Peyer's patch (tissue), 4 donors: ENCODE data around the gene BCAS1. TPM values are rescaled to one million over a fixed set of nuclear protein-coding genes. Genes with fewer than 3 reads are reported as not detected.
A peak's percentile ranks its signal among the peaks of the same experiment; 100 is the strongest.

Experiments used
- DNase-seq, 3 donors: peaks; one replicate each; pipeline ENCODE4 v3.0.0-alpha.2; 2017 to 2019
- H3K27ac ChIP-seq, 4 donors: fragments of 200-600 bp; sonication (generic); one replicate each; pipeline ENCODE4 v1.5.1; 2016 to 2019
- H3K27me3 ChIP-seq, 2 donors: fragments of 200-600 bp; sonication (generic); one replicate each; pipeline ENCODE4 v1.5.1; 2019
- H3K36me3 ChIP-seq, 3 donors: fragments of 200-600 bp; sonication (generic); one replicate each; pipeline ENCODE4 v1.5.1; 2016 to 2019
- H3K4me1 ChIP-seq, 4 donors: fragments of 200-600 bp; sonication (generic); one replicate each; pipeline ENCODE4 v1.5.1; 2016 to 2019
- H3K4me3 ChIP-seq, 4 donors: fragments of 200-600 bp; sonication (generic); 1 replicate in 3 of 4; 2 replicates in 1 of 4; pipeline ENCODE4 v1.5.1; 2016 to 2019; ENCODE audit warnings: mild to moderate bottlenecking in 1 of 4
- H3K9me3 ChIP-seq, 4 donors: fragments of 200-600 bp; sonication (generic); one replicate each; pipeline ENCODE4 v1.5.1; 2016 to 2019; ENCODE audit warnings: mild to moderate bottlenecking in 1 of 4
- CTCF ChIP-seq, 6 experiments: fragments of 450-650 bp in 4 of 6; fragments of 200-600 bp in 2 of 6; sonication (generic) in 1 of 6; IDR thresholded peaks; one replicate each; pipeline ENCODE4 v1.5.1; 2017 to 2019; ENCODE audit warnings: antibody characterized with exemption in 6 of 6, mild to moderate bottlenecking in 3 of 6, moderate library complexity in 1 of 6
- POLR2A ChIP-seq, 2 donors: fragments of 450-650 bp; IDR thresholded peaks; one replicate each; pipeline ENCODE4 v1.5.1; 2017; ENCODE audit warnings: antibody characterized with exemption in 2 of 2, mild to moderate bottlenecking in 2 of 2, moderate library complexity in 2 of 2
- small RNA-seq, 2 donors: library from RNA; depleted of rRNA; stranded (forward); fragments of <200 nt; gene quantifications; one replicate each; pipeline ENCODE3, GENCODE V24; 2016
- total RNA-seq, 4 donors: library from RNA; depleted of rRNA; stranded (reverse); fragments of >200 nt; gene quantifications; one replicate each; pipeline ENCODE4 v1.1.0, GENCODE V29; 2016

Gene BCAS1
- total RNA-seq, 4 donors from 2014 or later, result 21.5 to 58.1 (median 43.2) TPM

- TF ChIP-seq POLR2A (IDR thresholded peaks at IDR 0.05), result no peak
- no peak for TF ChIP-seq CTCF (IDR thresholded peaks at IDR 0.05)
Measured at GRCh38 chr20:53895385-53895755, 175.0 kb downstream of the BCAS1 start.

GRCh38 chr20:53894707-53895384, 175.5 kb downstream of the BCAS1 start:
- H3K27me3 ChIP-seq, result no peaks in the 10 kb centered on the region
- TF ChIP-seq CTCF (IDR thresholded peaks at IDR 0.05) (no peak), POLR2A (IDR thresholded peaks at IDR 0.05) (no peak)
- H3K27ac ChIP-seq, result peak overlapping the region in 1 of 4 donors; percentile 63
- H3K9me3 ChIP-seq, result no peaks in the 10 kb centered on the region
- H3K4me3 ChIP-seq, result no peak overlapping the region
- H3K4me1 ChIP-seq, result peaks cover 0 to 8% (median 5%) of the 10 kb centered on the region in 4 donors
- DNase-seq, result peak in 1 of 3 donors; percentile 56
- no peaks in the 10 kb centered on the region for H3K36me3 ChIP-seq

More at GRCh38 chr20:53895385-53895755, 175.0 kb downstream of the BCAS1 start:
- peaks cover 0 to 8% (median 5%) of the 10 kb centered on the region in 4 donors for H3K4me1 ChIP-seq
- no peak overlapping the region for H3K4me3 ChIP-seq
- DNase-seq, result no peak
- peak overlapping the region in 1 of 4 donors; percentile 63 for H3K27ac ChIP-seq
- no peaks in the 10 kb centered on the region for H3K27me3 ChIP-seq
- no peaks in the 10 kb centered on the region for H3K9me3 ChIP-seq
- H3K36me3 ChIP-seq, result no peaks in the 10 kb centered on the region

Small RNAs within 50 kb of the gene (small RNA-seq; reads per million reads assigned to genes)
- 0 reads per million in 2 donors for gene MIR4756

Other genes starting within 250 kb of the BCAS1 start
- gene CYP24A1, start 103.4 kb upstream of the BCAS1 start, total RNA-seq, result not detected
- 10 to 100 TPM; 11.0 to 33.0 (median 28.0) TPM for gene PFDN4, start 137.5 kb upstream of the BCAS1 start, total RNA-seq